ENCODE results near the gene VTA1.

DNA sequence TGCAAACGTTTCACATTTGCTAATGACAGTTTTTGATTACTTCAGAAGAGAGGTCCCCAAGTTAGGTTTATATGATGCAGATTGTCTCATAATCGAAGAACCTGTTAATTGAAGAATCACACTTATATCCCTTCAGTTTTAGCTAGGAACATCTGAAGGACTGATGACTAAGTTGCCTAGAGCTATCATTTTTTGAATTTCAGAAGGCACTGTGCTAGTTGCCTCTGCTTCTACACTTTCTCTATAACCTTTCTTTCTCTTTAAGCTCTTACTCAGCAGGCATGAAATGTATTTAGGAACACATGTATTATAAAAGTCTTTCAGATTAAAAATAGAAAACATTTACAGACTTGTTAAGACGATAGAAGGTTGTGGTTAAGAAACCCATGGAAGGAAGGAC is 28.7 kb upstream of the VTA1 start:
- TF ChIP-seq, protein P1, sequence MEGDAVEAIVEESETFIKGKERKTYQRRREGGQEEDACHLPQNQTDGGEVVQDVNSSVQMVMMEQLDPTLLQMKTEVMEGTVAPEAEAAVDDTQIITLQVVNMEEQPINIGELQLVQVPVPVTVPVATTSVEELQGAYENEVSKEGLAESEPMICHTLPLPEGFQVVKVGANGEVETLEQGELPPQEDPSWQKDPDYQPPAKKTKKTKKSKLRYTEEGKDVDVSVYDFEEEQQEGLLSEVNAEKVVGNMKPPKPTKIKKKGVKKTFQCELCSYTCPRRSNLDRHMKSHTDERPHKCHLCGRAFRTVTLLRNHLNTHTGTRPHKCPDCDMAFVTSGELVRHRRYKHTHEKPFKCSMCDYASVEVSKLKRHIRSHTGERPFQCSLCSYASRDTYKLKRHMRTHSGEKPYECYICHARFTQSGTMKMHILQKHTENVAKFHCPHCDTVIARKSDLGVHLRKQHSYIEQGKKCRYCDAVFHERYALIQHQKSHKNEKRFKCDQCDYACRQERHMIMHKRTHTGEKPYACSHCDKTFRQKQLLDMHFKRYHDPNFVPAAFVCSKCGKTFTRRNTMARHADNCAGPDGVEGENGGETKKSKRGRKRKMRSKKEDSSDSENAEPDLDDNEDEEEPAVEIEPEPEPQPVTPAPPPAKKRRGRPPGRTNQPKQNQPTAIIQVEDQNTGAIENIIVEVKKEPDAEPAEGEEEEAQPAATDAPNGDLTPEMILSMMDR (IDR thresholded peaks at IDR 0.05) = no peak
- no peak for TF ChIP-seq ZFX (IDR thresholded peaks at IDR 0.05; ENCODE audit: borderline replicate concordance)

Data from 22Rv1 (cell line).